H1 (cell line): ENCODE data around the gene TMPRSS2. TPM values are rescaled to one million over a fixed set of nuclear protein-coding genes. Genes with fewer than 3 reads are reported as not detected.

Source experiments
- BACH1 ChIP-seq: IDR thresholded peaks from 2 replicates; pipeline ENCODE4 v1.6.1; 2012; ENCODE audit warnings: low read length, improper control_type of control experiment
- HDAC2 ChIP-seq, 2 experiments: fragments of 300-600 bp in 1 of 2; sonication (generic) in 1 of 2; IDR thresholded peaks; 2 replicates each; pipeline ENCODE4 v1.6.1; 2011 to 2012; ENCODE audit warnings: low read depth in 2 of 2, low read length in 2 of 2, mild to moderate bottlenecking in 2 of 2, moderate library complexity in 2 of 2, borderline replicate concordance in 1 of 2, inconsistent platforms in 1 of 2
- KDM4A ChIP-seq: IDR thresholded peaks from one replicate; pipeline ENCODE4 v1.7.1; 2012; ENCODE audit warnings: low read depth, mild to moderate bottlenecking, moderate library complexity, low read length, inconsistent platforms; ENCODE audit not compliant: severe bottlenecking
- NRF1 ChIP-seq: IDR thresholded peaks from 2 replicates; pipeline ENCODE4 v1.6.1; 2011; ENCODE audit warnings: mild to moderate bottlenecking, low read depth, low read length, improper control_type of control experiment
- POU5F1 ChIP-seq: IDR thresholded peaks from 2 replicates; pipeline ENCODE4 v1.6.1; 2011; ENCODE audit warnings: low read depth, mild to moderate bottlenecking, low read length, moderate library complexity
- RNF2 ChIP-seq: fragments of 200-900, 300-1000 bp; sonication (generic); IDR thresholded peaks from 2 replicates; pipeline ENCODE4 v1.7.1; 2016; ENCODE audit warnings: borderline replicate concordance, low read depth, mild to moderate bottlenecking, antibody characterized with exemption, low read length; ENCODE audit not compliant: poor library complexity, severe bottlenecking; ENCODE audit errors: missing control alignments
- TAF1 ChIP-seq: IDR thresholded peaks from 2 replicates; pipeline ENCODE4 v1.6.1; 2011; ENCODE audit warnings: mild to moderate bottlenecking, low read depth, low read length
- TBP ChIP-seq: IDR thresholded peaks from 2 replicates; pipeline ENCODE4 v1.6.1; 2011; ENCODE audit warnings: low read depth, low read length, improper control_type of control experiment
- polyA plus RNA-seq, 7 experiments: library from polyadenylated mRNA; depleted of rRNA in 3 of 7; stranded (reverse) in 5 of 7; unstranded in 2 of 7; fragments of >200 nt in 5 of 7; fragments of 200-250 nt in 2 of 7; gene quantifications; 1 replicate in 5 of 7; 2 replicates in 1 of 7; 4 replicates in 1 of 7; pipeline versions ENCODE4 v1.2.1 to v1.2.3, GENCODE V29; 2011 to 2013; ENCODE audit warnings: missing spikeins in 2 of 7, mixed read lengths in 2 of 7
- total RNA-seq: library from RNA; stranded (reverse); fragmentation: NEBNext Ultra II Directional; extraction: Animal tissue kit (Norgen Biotek cat#: 25700); gene quantifications from 2 replicates; pipeline ENCODE4 v1.2.1, GENCODE V29; 2021
- TF ChIP-seq, protein P1 (sequence below): IDR thresholded peaks from 2 replicates; pipeline ENCODE4 v1.6.1; 2011; ENCODE audit warnings: low read depth, mild to moderate bottlenecking, low read length; ENCODE audit not compliant: insufficient read depth
- TF ChIP-seq, protein P2 (sequence below): IDR thresholded peaks from 2 replicates; pipeline ENCODE4 v1.6.1; 2012; ENCODE audit warnings: low read length, inconsistent platforms

TMPRSS2 gene
- total and polyA plus RNA-seq, 2 of the 8 experiments (the other 6 are each of a cell fraction or from before 2014, with no cell fraction given) = 9.2 to 11.0 TPM

DNA sequence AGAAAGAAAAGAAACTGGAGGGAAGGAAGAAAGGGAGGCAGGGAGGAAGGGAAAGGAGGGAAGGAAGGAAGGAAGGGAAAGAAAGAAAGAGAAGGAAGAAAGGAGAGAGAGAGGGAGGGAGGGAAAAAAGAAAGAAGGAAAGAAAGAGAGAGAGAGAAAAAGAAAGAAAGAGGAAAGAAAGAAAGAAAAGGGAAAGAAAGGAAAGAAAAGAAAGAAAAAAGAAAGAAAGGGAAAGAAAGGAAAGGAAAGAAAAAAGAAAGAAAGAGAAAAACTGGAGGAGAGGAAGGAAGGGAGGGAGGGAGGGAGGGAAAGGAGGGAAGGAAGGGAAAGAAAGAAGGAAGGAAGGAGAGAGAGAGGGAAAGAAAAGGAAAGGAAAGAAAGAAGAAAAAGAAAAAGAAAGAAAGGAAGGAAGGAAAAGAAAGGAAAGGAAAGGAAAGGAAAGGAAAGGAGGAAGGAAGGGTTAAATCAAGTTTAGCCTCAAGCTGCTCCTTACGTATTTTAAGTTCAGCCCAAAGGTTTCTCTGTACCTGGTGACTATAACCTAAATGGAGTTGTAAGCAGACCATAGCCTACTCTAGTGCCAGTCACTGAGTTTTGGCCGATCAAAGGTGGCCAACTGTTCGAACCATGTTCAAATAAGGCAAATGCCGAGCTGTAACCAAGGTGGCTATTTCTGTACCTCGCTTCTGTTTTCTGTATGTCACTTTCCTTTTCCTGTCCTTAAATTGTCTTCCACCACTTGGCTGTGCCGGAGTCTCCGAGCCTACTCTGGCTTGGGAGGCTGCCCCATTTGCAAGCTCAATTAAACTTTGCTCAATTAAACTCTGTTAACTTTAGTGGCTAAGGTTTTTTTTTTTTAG is 37.8 kb upstream of the TMPRSS2 start (continued):
- TF ChIP-seq, protein P1, sequence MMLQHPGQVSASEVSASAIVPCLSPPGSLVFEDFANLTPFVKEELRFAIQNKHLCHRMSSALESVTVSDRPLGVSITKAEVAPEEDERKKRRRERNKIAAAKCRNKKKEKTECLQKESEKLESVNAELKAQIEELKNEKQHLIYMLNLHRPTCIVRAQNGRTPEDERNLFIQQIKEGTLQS = no peak
- TF ChIP-seq HDAC2 (IDR thresholded peaks at IDR 0.05; ENCODE audit: borderline replicate concordance in 1 of 2, low read depth in 2 of 2, low read length in 2 of 2) (no peak), BACH1 (no peak), TBP (no peak), RNF2 (no peak), POU5F1 (no peak), TAF1 (no peak), NRF1 (no peak), KDM4A (no peak)
- TF ChIP-seq, protein P2, sequence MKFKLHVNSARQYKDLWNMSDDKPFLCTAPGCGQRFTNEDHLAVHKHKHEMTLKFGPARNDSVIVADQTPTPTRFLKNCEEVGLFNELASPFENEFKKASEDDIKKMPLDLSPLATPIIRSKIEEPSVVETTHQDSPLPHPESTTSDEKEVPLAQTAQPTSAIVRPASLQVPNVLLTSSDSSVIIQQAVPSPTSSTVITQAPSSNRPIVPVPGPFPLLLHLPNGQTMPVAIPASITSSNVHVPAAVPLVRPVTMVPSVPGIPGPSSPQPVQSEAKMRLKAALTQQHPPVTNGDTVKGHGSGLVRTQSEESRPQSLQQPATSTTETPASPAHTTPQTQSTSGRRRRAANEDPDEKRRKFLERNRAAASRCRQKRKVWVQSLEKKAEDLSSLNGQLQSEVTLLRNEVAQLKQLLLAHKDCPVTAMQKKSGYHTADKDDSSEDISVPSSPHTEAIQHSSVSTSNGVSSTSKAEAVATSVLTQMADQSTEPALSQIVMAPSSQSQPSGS = no peak
